ENCODE measurements around the gene PACSIN1.

The PACSIN1 gene

GRCh38 chr6:34531580-34532201 is 65.8 kb downstream of the PACSIN1 start:
- Mint-ChIP-seq H3K9me3 (no peaks in the 10 kb centered on the region), H3K27me3 (ENCODE audit: low read depth) (peaks cover 13% of the 10 kb centered on the region), H3K27ac (peak overlapping the region; percentile 77 to 84 (median 79)), H3K4me3 (peak overlapping the region; percentile 84 to 88 (median 84)), H3K36me3 (ENCODE audit: low read depth) (no peaks in the 10 kb centered on the region), H3K4me1 (peaks cover 27% of the 10 kb centered on the region)
- no peak for TF ChIP-seq CTCF (IDR thresholded peaks at IDR 0.05; ENCODE audit: unreplicated experiment in 3 of 3)

GRCh38 chr6:34532230-34532629 is 66.4 kb downstream of the PACSIN1 start:
- Mint-ChIP-seq H3K4me1 (peaks cover 23% of the 10 kb centered on the region), H3K4me3 (peak overlapping the region; percentile 84 to 88 (median 84)), H3K36me3 (ENCODE audit: low read depth) (no peaks in the 10 kb centered on the region), H3K27me3 (ENCODE audit: low read depth) (peaks cover 13% of the 10 kb centered on the region), H3K9me3 (no peaks in the 10 kb centered on the region), H3K27ac (peak overlapping the region; percentile 77 to 84 (median 79))
- no peak for TF ChIP-seq CTCF (IDR thresholded peaks at IDR 0.05; ENCODE audit: unreplicated experiment in 3 of 3)

GRCh38 chr6:34534146-34534545 is 68.3 kb downstream of the PACSIN1 start:
- Mint-ChIP-seq H3K9me3 (no peaks in the 10 kb centered on the region), H3K4me1 (peaks cover 20% of the 10 kb centered on the region), H3K4me3 (no peak overlapping the region), H3K27me3 (ENCODE audit: low read depth) (peaks cover 9% of the 10 kb centered on the region), H3K36me3 (ENCODE audit: low read depth) (no peaks in the 10 kb centered on the region), H3K27ac (no peak overlapping the region)
- TF ChIP-seq CTCF (IDR thresholded peaks at IDR 0.05; ENCODE audit: unreplicated experiment in 3 of 3), result no peak

GRCh38 chr6:34534656-34535055 is 68.8 kb downstream of the PACSIN1 start:
- H3K27me3 Mint-ChIP-seq (ENCODE audit: low read depth), result peaks cover 9% of the 10 kb centered on the region
- H3K36me3 Mint-ChIP-seq (ENCODE audit: low read depth), result no peaks in the 10 kb centered on the region
- H3K4me1 Mint-ChIP-seq, result peaks cover 16% of the 10 kb centered on the region
- no peaks in the 10 kb centered on the region for H3K9me3 Mint-ChIP-seq
- TF ChIP-seq CTCF (IDR thresholded peaks at IDR 0.05; ENCODE audit: unreplicated experiment in 3 of 3), result no peak
- peak overlapping the region in 1 of 3 experiments; percentile 74 for H3K27ac Mint-ChIP-seq
- H3K4me3 Mint-ChIP-seq, result peak overlapping the region; percentile 34 to 66 (median 64)

GRCh38 chr6:34535199-34535598 is 69.3 kb downstream of the PACSIN1 start:
- Mint-ChIP-seq H3K27ac (peak overlapping the region in 1 of 3 experiments; percentile 74), H3K9me3 (no peaks in the 10 kb centered on the region), H3K4me1 (peaks cover 16% of the 10 kb centered on the region), H3K36me3 (ENCODE audit: low read depth) (no peaks in the 10 kb centered on the region), H3K4me3 (no peak overlapping the region), H3K27me3 (ENCODE audit: low read depth) (peaks cover 9% of the 10 kb centered on the region)
- no peak for TF ChIP-seq CTCF (IDR thresholded peaks at IDR 0.05; ENCODE audit: unreplicated experiment in 3 of 3)

- H3K4me3 Mint-ChIP-seq, result no peak overlapping the region
- H3K4me1 Mint-ChIP-seq, result peaks cover 16% of the 10 kb centered on the region
- peak overlapping the region in 2 of 3 experiments; percentile 9 to 39 for H3K27ac Mint-ChIP-seq
- H3K36me3 Mint-ChIP-seq (ENCODE audit: low read depth), result no peaks in the 10 kb centered on the region
- no peak for TF ChIP-seq CTCF (IDR thresholded peaks at IDR 0.05; ENCODE audit: unreplicated experiment in 3 of 3)
- H3K9me3 Mint-ChIP-seq, result no peaks in the 10 kb centered on the region
- H3K27me3 Mint-ChIP-seq (ENCODE audit: low read depth), result peaks cover 9% of the 10 kb centered on the region
These were observed 69.8 kb downstream of the PACSIN1 start for GRCh38 chr6:34535646-34536045.
